Bronchial epithelial cell (primary cell): ENCODE results near the gene PDE6C. TPM values are rescaled to one million over a fixed set of nuclear protein-coding genes. Genes with fewer than 3 reads are reported as not detected.
A peak's percentile ranks its signal among the peaks of the same experiment; 100 is the strongest.

Experiments
- DNase-seq: peaks from one replicate; pipeline ENCODE4 v3.0.0-alpha.2; 2010; ENCODE audit warnings: low read depth
- FAIRE-seq: peaks from 2 replicates; lab custom pipeline; 2011; peaks lifted over from hg19 to GRCh38; lab: Jason Lieb, UNC
- H3K27me3 ChIP-seq: 2 replicates; pipeline ENCODE4 v1.5.1; 2011; ENCODE audit warnings: low read length; ENCODE audit not compliant: control insufficient read depth, insufficient read depth
- H3K36me3 ChIP-seq: 2 replicates; pipeline ENCODE4 v1.5.1; 2011; ENCODE audit warnings: low read length; ENCODE audit not compliant: control insufficient read depth, insufficient read depth
- H3K4me3 ChIP-seq: 2 replicates; pipeline ENCODE4 v1.5.1; 2011; ENCODE audit warnings: mild to moderate bottlenecking, low read depth, low read length, control low read depth
- CTCF ChIP-seq: IDR thresholded peaks from 2 replicates; pipeline ENCODE4 v1.5.1; 2011; ENCODE audit warnings: mild to moderate bottlenecking, moderate library complexity, low read length, control low read depth, inconsistent platforms; ENCODE audit not compliant: insufficient read depth, severe bottlenecking
- total RNA-seq: library from RNA; depleted of rRNA; stranded (reverse); fragments of >200 nt; gene quantifications from 2 replicates; pipeline ENCODE4 v1.2.1, GENCODE V29; 2014

PDE6C gene
- total RNA-seq, 1 donor from 2014 or later = not detected

- DNase-seq (no peak), FAIRE-seq (no peak)
- no peak for TF ChIP-seq CTCF
- H3K4me3 ChIP-seq = no peak overlapping the region
- H3K36me3 ChIP-seq = no peaks in the 10 kb centered on the region
- no peaks in the 10 kb centered on the region for H3K27me3 ChIP-seq
Observed at GRCh38 chr10:93654201-93654600, 41.9 kb downstream of the PDE6C start.

GRCh38 chr10:93656155-93656554 is 43.8 kb downstream of the PDE6C start:
- TF ChIP-seq CTCF = no peak
- no peaks in the 10 kb centered on the region for H3K36me3 ChIP-seq
- DNase-seq = peak; percentile 14
- no peak overlapping the region for H3K4me3 ChIP-seq
- no peak for FAIRE-seq
- H3K27me3 ChIP-seq = no peaks in the 10 kb centered on the region

GRCh38 chr10:93657757-93658156 is 45.4 kb downstream of the PDE6C start:
- Histone ChIP-seq H3K27me3 (no peaks in the 10 kb centered on the region), H3K4me3 (no peak overlapping the region), H3K36me3 (no peaks in the 10 kb centered on the region)
- DNase-seq (no peak), FAIRE-seq (no peak)
- TF ChIP-seq CTCF = no peak

GRCh38 chr10:93666030-93666429 is 53.7 kb downstream of the PDE6C start:
- Histone ChIP-seq H3K27me3 (no peaks in the 10 kb centered on the region), H3K4me3 (no peak overlapping the region), H3K36me3 (no peaks in the 10 kb centered on the region)
- no peak for FAIRE-seq
- no peak for DNase-seq
- TF ChIP-seq CTCF = no peak

GRCh38 chr10:93667795-93668194 is 55.5 kb downstream of the PDE6C start:
- TF ChIP-seq CTCF = no peak
- DNase-seq (no peak), FAIRE-seq (no peak)
- no peaks in the 10 kb centered on the region for H3K36me3 ChIP-seq
- no peaks in the 10 kb centered on the region for H3K27me3 ChIP-seq
- no peak overlapping the region for H3K4me3 ChIP-seq

GRCh38 chr10:93670372-93670771 is 58.0 kb downstream of the PDE6C start:
- H3K27me3 ChIP-seq = no peaks in the 10 kb centered on the region
- no peak for TF ChIP-seq CTCF
- H3K4me3 ChIP-seq = no peak overlapping the region
- DNase-seq = no peak
- peaks cover 1% of the 10 kb centered on the region for H3K36me3 ChIP-seq
- no peak for FAIRE-seq
